ENCODE measurements around the gene ZNF101. TPM values are rescaled to one million over a fixed set of nuclear protein-coding genes. Genes with fewer than 3 reads are reported as not detected.

The ZNF101 gene
- total RNA-seq, 1 experiment from 2014 or later = 14.5 TPM

DNA sequence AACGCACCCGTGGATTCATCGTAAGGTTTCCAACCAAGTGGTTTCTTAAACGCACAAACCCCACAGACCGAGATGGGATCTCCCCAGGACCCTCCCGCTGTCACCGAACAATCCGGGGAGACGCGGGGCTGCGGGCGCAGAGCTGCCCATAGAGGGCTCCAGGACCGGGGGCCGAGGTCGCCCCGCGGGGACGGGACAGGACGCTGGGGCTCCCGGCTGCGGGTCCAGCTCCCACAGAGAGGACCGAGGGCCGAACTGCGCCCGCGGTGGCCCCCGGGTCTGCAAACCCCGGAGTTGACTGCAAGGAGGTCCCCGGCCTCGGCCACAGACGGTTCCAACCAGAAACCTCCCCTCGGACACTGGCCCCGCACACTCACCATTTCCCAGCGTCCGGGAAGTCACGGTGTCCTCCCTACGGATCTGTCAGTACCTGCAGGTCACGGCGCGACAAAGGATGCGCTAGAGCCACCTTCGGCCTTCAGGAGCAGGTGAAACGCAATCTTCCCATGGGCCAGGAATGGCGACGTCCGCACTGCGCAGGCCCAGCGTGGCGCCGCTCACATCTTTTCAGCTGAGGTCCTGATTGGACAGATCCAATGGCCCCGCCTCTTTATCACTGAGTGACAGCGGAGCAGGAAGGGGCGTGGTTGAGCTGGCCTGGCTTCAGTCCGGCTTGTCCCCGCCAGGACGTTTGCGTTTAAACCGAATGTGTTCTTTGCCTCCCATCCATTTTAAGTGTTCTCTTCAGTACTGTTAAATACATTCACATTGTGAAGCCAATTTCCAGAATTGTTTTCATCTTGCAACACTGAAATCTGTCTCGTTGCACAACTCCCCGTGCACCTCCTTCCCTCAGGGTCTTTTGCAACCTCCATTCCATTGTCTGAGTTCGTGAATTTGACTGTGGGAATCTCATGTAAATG lies 64.2 kb downstream of the ZNF101 start, which contains the start of gene ZNF14:
Gene ZNF14, minus strand, starts transcription at position 534 of the 923 bp plus-strand sequence. Its CDS starts 154 bp downstream, at position 380.
- intact Hi-C loops (cut with micrococcal nuclease; ENCODE audit: unreplicated experiment) = no loop called here
- ChIA-PET POLR2A (ENCODE audit: low non-redundant PET) (interaction anchor here (0.5 to 1.1 kb wide), 3 partner anchors 89 to 146 kb away, joined by 3 to 6 read pairs (median 3); partner anchors contain the start of genes ZNF253 and ZNF506), CTCF (no interaction called here)
- H3K9me3 ChIP-seq (ENCODE audit: low read depth, low read length, poor library complexity, severe bottlenecking) = peaks cover 22% of the 10 kb centered on the region
- H3K27ac ChIP-seq (ENCODE audit: low read depth, low read length, poor library complexity, severe bottlenecking) = peak within 1 kb of the TSS; percentile 74
- no peaks in the 10 kb centered on the region for H3K4me1 ChIP-seq (ENCODE audit: insufficient read depth, low read length, poor library complexity, severe bottlenecking)
- peaks cover 9% of the 10 kb centered on the region for H3K36me3 ChIP-seq (ENCODE audit: insufficient read depth, low read length, poor library complexity, severe bottlenecking)
- DNase-seq (ENCODE audit: low spot score) = peak; percentile 95
- no peak for TF ChIP-seq EZH2 (IDR thresholded peaks at IDR 0.05; ENCODE audit: borderline replicate concordance, low read depth, low read length, poor library complexity, severe bottlenecking)
- TF ChIP-seq, protein P1, sequence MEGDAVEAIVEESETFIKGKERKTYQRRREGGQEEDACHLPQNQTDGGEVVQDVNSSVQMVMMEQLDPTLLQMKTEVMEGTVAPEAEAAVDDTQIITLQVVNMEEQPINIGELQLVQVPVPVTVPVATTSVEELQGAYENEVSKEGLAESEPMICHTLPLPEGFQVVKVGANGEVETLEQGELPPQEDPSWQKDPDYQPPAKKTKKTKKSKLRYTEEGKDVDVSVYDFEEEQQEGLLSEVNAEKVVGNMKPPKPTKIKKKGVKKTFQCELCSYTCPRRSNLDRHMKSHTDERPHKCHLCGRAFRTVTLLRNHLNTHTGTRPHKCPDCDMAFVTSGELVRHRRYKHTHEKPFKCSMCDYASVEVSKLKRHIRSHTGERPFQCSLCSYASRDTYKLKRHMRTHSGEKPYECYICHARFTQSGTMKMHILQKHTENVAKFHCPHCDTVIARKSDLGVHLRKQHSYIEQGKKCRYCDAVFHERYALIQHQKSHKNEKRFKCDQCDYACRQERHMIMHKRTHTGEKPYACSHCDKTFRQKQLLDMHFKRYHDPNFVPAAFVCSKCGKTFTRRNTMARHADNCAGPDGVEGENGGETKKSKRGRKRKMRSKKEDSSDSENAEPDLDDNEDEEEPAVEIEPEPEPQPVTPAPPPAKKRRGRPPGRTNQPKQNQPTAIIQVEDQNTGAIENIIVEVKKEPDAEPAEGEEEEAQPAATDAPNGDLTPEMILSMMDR (conservative IDR thresholded peaks at IDR 0.05; ENCODE audit: low read depth, low read length) = 0 out of 2 replicates have a peak, but pooled peaks have one; percentile 23
- H3K4me3 ChIP-seq (ENCODE audit: low read depth, low read length, poor library complexity, severe bottlenecking) = peak within 1 kb of the TSS; percentile 77
- BruUV-seq (replicated peaks) = no TSS peak
- no peaks in the 10 kb centered on the region for H3K27me3 ChIP-seq (replicated peaks; ENCODE audit: insufficient read depth, low read depth, low read length, poor library complexity)

Other genes with a start within 250 kb of the ZNF101 start
- 2.5 TPM in 2 replicates for gene TSSK6, start 153.3 kb upstream of the ZNF101 start, total RNA-seq (2021)
- gene NDUFA13, start 152.6 kb upstream of the ZNF101 start, total RNA-seq (2021) = 421 and 431 TPM in 2 replicates
- gene YJEFN3, start 139.9 kb upstream of the ZNF101 start, total RNA-seq (2021) = 8.6 TPM in 2 replicates
- gene CILP2, start 130.6 kb upstream of the ZNF101 start, total RNA-seq (2021) = 0.77 and 1.6 TPM in 2 replicates
- 3.1 and 4.6 TPM in 2 replicates for gene PBX4, start 50.2 kb upstream of the ZNF101 start, total RNA-seq (2021)
- gene LPAR2, start 40.6 kb upstream of the ZNF101 start, total RNA-seq (2021) = 17.2 and 20.6 TPM in 2 replicates
- gene GMIP, start 25.2 kb upstream of the ZNF101 start, total RNA-seq (2021) = 9.0 and 10.9 TPM in 2 replicates
- 88.1 and 94.4 TPM in 2 replicates for gene ATP13A1, start 5.2 kb upstream of the ZNF101 start, total RNA-seq (2021)
- 4.6 and 5.8 TPM in 2 replicates for gene ZNF14, start 64.3 kb downstream of the ZNF101 start, total RNA-seq (2021)
- 13.7 and 14.7 TPM in 2 replicates for gene ZNF506, start 152.9 kb downstream of the ZNF101 start, total RNA-seq (2021)
- 10.0 and 13.7 TPM in 2 replicates for gene ZNF253, start 197.0 kb downstream of the ZNF101 start, total RNA-seq (2021)
- gene ZNF93, start 232.1 kb downstream of the ZNF101 start, total RNA-seq (2021) = 8.7 and 13.1 TPM in 2 replicates

Measured in A673 (cell line).